Stimulated activated effector memory CD8-positive, alpha-beta T cell treated with anti-CD3 and anti-CD28 coated beads, Interleukin-12 subunit alpha, Interleukin-12 subunit beta, amount 100 ng/mL, for 72 hours (primary cell): Measurements from ENCODE around the gene BRPF1.
A peak's percentile ranks its signal among the peaks of the same experiment; 100 is the strongest.

ENCODE experiments used
- ATAC-seq: fragments of 150-1000 bp; cut with Tn5 transposase; 2 replicates; pipeline ENCODE4 v1.10.0; 2021
- DNase-seq, 2 donors: peaks; one replicate each; pipeline ENCODE4 v3.0.0; 2021 to 2022; ENCODE audit warnings: low spot score in 2 of 2
- H3K27ac Mint-ChIP-seq: one replicate; pipeline ENCODE4 v1.8.0; 2022; ENCODE audit warnings: mild to moderate bottlenecking, mixed read lengths
- H3K36me3 Mint-ChIP-seq: one replicate; pipeline ENCODE4 v1.8.0; 2022; ENCODE audit warnings: mild to moderate bottlenecking, mixed read lengths
- H3K4me1 Mint-ChIP-seq: one replicate; pipeline ENCODE4 v1.8.0; 2022; ENCODE audit warnings: mixed read lengths
- H3K4me3 Mint-ChIP-seq: one replicate; pipeline ENCODE4 v1.8.0; 2022; ENCODE audit warnings: mild to moderate bottlenecking, mixed read lengths
- H3K9me3 Mint-ChIP-seq: one replicate; pipeline ENCODE4 v1.8.0; 2022; ENCODE audit warnings: mixed read lengths

BRPF1 gene

DNA sequence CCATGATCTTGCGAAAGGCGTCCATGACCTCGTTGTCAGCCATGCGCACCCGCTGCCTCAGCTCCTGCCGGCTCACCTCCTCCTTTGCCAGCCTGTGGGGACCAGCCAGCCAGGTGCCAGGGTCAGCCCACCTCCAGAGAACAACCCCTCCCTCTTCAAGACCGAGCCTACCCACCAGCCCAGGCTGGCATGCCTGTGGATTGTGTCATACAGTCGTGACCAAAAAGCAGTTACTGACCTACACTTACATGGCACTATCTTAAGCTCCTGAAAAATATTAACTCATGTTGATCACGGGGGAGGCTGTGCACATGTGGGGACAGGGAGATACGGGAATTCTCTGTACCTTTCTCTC lies 48.9 kb downstream of the BRPF1 start:
- Mint-ChIP-seq H3K4me3 (peak overlapping the region; percentile 71), H3K36me3 (peaks cover 80% of the 10 kb centered on the region), H3K4me1 (peaks cover 73% of the 10 kb centered on the region), H3K9me3 (no peaks in the 10 kb centered on the region), H3K27ac (peak overlapping the region; percentile 99)
- peak; percentile 4 for ATAC-seq
- no peak for DNase-seq

DNA sequence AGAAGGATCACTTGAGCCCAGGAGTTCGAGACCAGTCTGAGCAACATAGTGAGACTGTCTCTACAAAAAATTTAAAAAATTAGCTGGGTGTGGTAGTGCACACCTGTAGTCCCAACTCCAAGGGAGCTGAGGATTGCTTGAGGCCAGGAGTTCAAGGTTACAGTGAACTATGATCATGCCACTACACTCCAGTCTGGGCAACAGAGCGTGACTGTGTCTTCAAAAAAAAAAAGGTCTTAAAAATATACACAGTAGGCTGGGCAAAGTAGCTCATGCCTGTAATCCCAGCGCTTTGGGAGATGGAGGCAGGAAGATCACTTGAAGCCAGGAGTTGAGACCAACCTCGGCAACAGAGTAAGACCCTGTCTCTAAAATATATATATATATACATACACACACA lies 49.4 kb downstream of the BRPF1 start:
- Mint-ChIP-seq H3K36me3 (peaks cover 85% of the 10 kb centered on the region), H3K27ac (peak overlapping the region; percentile 99), H3K4me3 (peak overlapping the region; percentile 71), H3K4me1 (peaks cover 73% of the 10 kb centered on the region), H3K9me3 (no peaks in the 10 kb centered on the region)
- ATAC-seq (no peak), DNase-seq (no peak)

DNA sequence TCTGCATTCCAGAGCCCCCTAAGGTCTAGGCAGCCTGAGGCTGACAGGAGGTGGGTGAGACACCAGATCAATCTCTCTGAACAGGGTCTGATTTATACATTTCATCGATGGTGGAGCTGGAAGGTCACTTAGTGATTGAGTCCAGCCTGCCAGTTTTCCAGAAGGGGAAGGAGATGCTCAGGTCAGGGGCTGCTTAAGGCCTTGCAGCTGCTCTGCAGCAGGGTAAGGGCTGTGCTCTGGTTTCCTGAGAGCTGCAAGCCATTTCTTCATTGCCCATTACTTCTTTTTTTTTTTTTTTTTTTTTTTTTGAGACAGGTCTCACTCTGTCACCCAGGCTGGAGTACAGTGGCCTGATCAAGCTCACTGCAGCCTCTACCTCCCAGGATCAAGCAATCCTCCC lies 50.0 kb downstream of the BRPF1 start:
- no peak for ATAC-seq
- H3K36me3 Mint-ChIP-seq = peaks cover 87% of the 10 kb centered on the region
- no peaks in the 10 kb centered on the region for H3K9me3 Mint-ChIP-seq
- no peak for DNase-seq
- peaks cover 67% of the 10 kb centered on the region for H3K4me1 Mint-ChIP-seq
- H3K27ac Mint-ChIP-seq = peak overlapping the region; percentile 99
- no peak overlapping the region for H3K4me3 Mint-ChIP-seq

DNA sequence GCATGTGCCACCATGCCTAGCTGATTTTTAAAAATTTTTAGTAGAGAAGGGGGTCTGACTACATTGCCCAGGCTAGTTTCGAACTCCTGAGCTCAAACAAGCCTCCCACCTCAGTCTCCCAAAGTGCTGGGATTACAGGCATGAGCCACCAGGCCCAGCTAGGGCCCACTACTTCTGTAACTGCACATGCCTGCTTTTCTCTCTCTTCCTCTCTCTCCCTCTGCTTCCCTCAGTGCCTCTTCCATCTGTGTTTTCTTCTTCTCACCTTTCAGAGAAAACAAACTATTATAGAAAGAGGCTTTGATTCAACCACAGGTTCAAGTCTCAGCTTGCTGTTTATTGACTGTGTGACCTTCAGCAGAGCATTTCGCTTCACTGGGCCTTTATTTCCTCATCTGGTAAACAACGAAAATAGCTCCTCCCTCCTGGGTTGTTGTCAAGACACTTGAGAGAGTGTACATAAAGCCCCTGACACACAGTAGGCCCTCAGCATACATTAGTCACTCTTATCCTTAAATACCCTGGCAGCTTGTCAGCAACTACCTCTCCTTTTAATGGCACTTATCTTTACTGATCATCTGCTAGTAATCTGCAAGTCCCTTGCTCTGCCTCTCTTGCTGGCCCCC lies 50.6 kb downstream of the BRPF1 start:
- H3K4me3 Mint-ChIP-seq = no peak overlapping the region
- ATAC-seq (no peak), DNase-seq (no peak)
- no peaks in the 10 kb centered on the region for H3K9me3 Mint-ChIP-seq
- peak overlapping the region; percentile 99 for H3K27ac Mint-ChIP-seq
- peaks cover 91% of the 10 kb centered on the region for H3K36me3 Mint-ChIP-seq
- H3K4me1 Mint-ChIP-seq = peaks cover 62% of the 10 kb centered on the region

DNA sequence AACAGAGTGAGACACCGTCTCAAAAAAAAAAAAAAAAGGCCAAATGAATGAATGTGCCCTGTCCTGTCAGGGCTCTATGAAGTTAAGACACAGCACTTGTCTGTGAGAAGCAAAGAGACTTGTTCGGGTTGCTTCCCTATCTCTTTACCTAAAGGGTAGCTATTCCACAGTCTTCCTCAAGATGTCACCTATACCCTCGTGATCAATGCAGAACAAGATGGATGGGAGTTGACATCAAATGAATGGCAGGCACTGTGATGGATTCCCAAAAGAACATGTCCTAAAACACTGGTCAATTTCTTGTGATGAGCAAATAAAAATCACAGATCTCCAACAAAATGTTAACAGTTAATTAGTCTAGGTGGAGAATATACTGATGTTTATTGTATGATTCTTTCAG lies 51.2 kb downstream of the BRPF1 start:
- Mint-ChIP-seq H3K27ac (peak overlapping the region; percentile 99), H3K4me1 (peaks cover 60% of the 10 kb centered on the region), H3K36me3 (peaks cover 97% of the 10 kb centered on the region), H3K9me3 (no peaks in the 10 kb centered on the region), H3K4me3 (no peak overlapping the region)
- DNase-seq (no peak), ATAC-seq (no peak)

DNA sequence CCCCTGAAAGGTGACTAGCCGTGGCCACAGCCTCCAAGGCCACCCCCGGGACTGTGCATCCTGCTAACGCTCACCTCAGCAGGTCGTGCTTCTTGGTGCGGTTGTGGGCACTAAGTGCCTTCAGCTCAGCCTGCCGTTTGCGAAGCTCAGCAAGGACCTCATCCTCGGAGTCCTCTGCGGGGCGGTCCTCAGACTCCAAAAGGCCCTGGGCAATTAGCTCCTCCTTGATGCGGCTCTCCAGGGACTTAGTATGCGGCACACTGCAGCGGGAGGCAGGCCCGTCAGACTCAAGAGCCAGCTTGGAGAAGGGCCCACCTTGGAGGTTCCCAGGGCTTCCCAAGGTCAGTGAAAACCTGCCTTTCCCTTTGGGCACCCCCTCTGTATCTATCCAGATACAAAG lies 52.4 kb downstream of the BRPF1 start:
- DNase-seq (no peak), ATAC-seq (no peak)
- Mint-ChIP-seq H3K36me3 (peaks cover 100% of the 10 kb centered on the region), H3K4me3 (no peak overlapping the region), H3K4me1 (peaks cover 52% of the 10 kb centered on the region), H3K27ac (no peak overlapping the region), H3K9me3 (no peaks in the 10 kb centered on the region)

DNA sequence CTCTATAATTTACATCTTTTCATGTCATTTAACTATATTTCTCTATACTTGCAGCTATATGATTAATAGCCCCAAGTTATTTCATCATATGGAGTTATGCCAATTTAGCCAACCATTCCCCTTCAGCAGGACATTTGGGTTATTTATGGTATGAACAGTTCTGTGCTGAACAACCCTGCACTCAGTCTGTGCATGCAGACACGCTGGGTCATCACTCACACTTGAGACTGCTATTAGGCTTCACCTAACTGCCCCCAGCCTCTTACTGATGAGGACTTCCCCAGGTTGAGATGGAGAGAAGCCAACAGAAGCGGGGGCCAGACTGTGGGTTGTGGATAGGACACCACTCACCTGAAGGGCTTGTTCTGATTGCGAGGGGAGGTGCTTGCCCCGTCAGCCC lies 53.4 kb downstream of the BRPF1 start:
- no peak for DNase-seq
- ATAC-seq = no peak
- Mint-ChIP-seq H3K36me3 (peaks cover 100% of the 10 kb centered on the region), H3K9me3 (no peaks in the 10 kb centered on the region), H3K27ac (peak overlapping the region; percentile 54), H3K4me3 (no peak overlapping the region), H3K4me1 (peaks cover 52% of the 10 kb centered on the region)

DNA sequence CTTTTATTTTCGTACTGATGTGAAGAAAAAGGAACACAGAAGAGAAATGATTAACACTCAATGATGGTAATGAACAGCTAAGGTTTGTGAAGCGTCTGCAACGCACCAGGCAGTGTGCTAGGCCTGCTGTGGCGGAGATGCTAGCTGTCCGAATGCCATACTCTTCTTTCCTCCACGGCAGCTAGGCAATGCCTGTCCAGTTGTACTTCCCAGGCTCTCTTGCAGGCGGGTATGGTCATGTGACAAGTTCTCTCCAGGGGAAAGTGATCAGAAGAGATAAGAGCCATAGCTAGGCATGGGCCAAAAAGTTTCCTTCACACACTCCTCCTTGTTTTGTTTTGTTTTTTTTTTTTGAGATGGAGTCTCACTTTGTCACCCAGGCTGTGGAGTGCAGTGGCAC lies 54.1 kb downstream of the BRPF1 start:
- peaks cover 100% of the 10 kb centered on the region for H3K36me3 Mint-ChIP-seq
- no peak overlapping the region for H3K4me3 Mint-ChIP-seq
- no peak for DNase-seq
- ATAC-seq = no peak
- H3K27ac Mint-ChIP-seq = peak overlapping the region; percentile 54
- H3K4me1 Mint-ChIP-seq = peaks cover 52% of the 10 kb centered on the region
- no peaks in the 10 kb centered on the region for H3K9me3 Mint-ChIP-seq

DNA sequence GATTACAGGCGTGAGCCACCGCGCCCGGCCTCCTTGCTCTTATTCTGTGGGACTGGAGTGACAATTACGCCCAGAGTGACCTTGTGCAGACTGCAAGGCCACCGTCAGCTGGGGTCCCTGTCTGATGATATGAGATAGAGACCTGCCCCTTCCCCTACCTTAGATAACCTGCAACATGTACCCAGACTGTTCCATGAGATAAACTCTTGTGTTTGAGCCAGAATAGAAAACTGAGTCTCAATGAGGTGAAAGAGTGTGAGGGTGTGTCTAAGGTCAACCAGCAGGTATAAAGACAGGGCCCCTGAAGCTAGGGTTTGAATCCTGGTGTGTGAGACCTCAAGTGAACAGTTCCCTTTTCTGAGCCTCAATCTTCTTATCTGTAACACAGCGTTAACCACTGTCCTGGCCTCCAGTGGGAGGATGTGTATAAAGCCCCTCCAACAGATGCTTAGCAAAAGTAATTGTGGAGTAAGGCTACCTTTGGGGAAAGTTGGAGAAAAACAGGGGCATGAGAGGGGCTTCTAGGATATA lies 54.7 kb downstream of the BRPF1 start:
- DNase-seq (no peak), ATAC-seq (no peak)
- H3K36me3 Mint-ChIP-seq = peaks cover 94% of the 10 kb centered on the region
- peaks cover 52% of the 10 kb centered on the region for H3K4me1 Mint-ChIP-seq
- H3K4me3 Mint-ChIP-seq = no peak overlapping the region
- H3K27ac Mint-ChIP-seq = peak overlapping the region; percentile 54
- no peaks in the 10 kb centered on the region for H3K9me3 Mint-ChIP-seq

DNA sequence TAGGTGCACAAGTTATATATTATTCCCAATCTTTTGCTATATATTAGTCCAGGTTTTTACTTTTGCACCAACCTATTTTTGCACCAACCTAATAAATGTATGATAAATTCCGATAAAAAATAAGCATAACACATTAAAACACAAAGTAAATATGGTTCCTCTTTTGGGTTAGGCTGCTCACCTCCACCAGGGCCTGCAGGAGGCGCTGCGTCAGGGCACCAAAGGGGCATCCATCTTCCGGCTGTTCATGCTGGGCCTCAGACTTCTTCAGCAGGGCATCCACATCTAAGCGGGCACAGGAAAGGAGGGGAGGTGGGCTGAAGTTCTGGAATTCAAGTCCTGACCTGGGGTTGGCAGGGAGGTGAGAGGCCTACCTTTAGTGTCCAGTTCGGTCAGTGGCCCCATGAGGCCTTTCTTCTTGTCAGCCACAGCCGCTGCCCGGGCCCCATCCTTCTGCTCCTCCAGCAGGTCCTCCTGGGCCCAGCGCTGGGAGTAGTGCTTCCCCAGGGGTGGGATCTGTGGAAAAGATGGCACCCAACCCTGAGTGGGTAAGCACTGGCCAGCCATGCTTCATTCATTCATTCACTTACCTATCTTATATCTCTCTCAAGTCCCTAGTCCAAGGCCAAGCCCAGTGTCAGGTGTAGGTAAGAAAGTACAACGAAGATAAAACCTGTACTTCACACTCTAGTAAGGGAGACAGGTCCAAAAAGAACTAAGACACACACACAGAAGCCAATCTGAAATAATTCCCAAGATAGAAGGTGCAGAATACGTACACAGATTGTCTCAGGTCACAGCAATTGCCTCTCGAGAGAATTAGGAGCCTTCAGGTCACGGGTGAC lies 55.5 kb downstream of the BRPF1 start:
- ATAC-seq (no peak), DNase-seq (no peak)
- Mint-ChIP-seq H3K4me1 (peaks cover 54% of the 10 kb centered on the region), H3K36me3 (peaks cover 93% of the 10 kb centered on the region), H3K4me3 (peak overlapping the region; percentile 8), H3K27ac (peak overlapping the region; percentile 51), H3K9me3 (no peaks in the 10 kb centered on the region)

DNA sequence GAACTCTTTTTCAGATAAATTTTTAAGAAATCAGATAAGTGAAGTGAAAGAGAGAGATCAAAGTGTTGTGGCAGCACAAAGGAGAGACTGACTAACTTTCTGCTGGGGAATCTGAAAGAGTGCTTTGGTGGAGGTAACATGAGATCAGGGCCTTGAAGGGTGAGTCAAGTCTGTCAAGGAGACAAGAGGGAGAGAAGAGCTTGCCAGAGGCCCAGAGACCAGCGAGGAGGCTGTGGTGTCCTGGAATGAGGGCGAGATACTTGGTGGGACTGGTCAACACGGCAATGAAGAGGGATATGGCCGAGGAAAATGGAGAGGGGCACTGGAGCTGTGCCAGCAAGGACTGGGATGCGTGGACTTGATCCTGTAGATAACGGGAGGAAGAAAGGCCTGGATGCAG lies 56.2 kb downstream of the BRPF1 start:
- Mint-ChIP-seq H3K4me1 (peaks cover 48% of the 10 kb centered on the region), H3K9me3 (no peaks in the 10 kb centered on the region), H3K27ac (peak overlapping the region; percentile 51), H3K36me3 (peaks cover 92% of the 10 kb centered on the region), H3K4me3 (peak overlapping the region; percentile 8)
- DNase-seq (no peak), ATAC-seq (no peak)

DNA sequence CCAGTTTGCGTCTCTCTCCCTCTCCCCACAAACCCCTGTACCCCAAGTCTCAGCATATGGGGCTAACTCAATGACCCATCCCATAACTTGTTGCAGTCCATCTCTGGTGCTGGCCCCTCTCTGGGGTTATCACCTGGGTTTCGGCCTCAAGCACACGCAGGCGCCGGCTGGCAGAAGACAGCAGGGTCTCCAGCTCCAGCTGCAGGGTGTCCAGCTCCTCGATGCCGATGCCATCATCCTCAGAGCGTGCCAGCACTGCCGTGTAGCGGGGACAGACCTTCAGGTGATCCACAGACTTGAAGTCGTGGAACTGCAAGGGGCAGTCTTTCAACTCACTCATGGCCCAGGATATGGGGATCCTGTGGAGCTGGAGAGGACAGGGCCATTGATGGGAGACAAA lies 59.6 kb downstream of the BRPF1 start:
- DNase-seq (no peak), ATAC-seq (no peak)
- Mint-ChIP-seq H3K36me3 (peaks cover 92% of the 10 kb centered on the region), H3K4me3 (peak overlapping the region; percentile 83), H3K4me1 (peaks cover 61% of the 10 kb centered on the region), H3K27ac (peak overlapping the region; percentile 100), H3K9me3 (no peaks in the 10 kb centered on the region)

DNA sequence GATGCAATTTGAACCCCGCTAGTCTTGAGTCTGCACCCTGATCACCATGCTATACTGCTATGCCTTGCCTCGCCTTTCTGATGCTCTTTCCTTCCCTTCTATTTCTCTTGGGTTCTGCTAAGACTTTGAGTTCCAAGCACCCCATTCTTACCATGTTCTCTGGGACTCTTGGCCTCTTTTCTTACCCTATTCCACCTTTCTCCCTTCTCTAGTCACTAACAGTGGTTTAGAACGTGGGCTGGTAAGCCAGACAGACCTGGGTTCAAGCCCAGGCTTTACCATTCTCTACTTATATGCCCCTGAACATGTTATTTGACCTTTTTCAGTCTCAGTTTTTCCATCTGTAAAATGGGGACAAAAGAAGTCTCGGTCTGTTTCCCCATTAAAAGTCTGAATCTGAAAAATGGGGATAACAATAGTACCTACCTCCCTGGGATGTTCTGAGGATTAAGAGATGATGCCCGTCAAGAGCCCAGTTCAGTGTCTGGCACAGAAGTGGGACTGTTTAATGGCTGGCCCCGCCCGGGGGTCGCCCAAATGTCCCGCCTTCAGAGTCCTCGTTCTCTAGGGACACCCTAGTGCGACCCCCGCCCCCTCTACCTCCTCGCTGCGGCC lies 60.4 kb downstream of the BRPF1 start:
- Mint-ChIP-seq H3K4me3 (peak overlapping the region; percentile 83), H3K36me3 (peaks cover 92% of the 10 kb centered on the region), H3K4me1 (peaks cover 62% of the 10 kb centered on the region), H3K27ac (peak overlapping the region; percentile 100), H3K9me3 (no peaks in the 10 kb centered on the region)
- DNase-seq (no peak), ATAC-seq (no peak)

DNA sequence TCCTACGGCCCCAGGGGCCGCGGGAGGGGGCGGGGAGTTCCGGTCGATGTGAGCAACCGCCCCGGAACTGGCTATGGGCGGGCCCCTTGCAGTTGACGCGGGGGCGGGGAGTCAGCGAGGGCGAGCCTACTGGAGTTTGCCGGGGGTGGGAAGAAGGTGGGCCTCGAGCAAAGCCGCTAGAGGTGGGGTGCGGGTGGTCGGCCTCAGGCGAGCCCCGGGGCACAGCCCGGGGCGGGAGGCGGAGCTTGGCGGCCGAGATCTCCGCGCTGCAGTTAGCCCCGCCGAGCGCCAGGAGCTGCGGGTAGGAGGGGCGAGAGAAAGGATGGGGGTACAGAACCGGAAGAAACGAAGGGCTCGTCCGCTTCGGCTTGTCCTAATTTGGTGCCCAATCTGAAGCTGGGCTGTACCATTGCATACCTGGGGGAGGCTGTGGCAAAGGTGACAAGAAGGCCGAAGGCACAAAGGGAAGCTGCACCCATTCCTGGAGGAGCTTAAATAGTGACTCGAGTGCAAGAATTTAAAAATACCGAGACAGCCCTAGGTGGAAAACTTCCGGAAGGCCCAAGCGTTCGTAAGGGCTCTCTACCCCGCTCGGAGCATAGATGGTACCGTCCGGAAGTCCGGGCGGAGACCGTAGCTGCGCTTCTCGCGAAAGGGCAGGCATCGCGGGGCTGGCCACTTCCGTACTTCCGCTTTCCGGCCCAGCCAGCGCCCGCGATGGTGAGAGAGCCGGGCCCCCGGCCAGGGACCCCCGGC lies 61.0 kb downstream of the BRPF1 start, which contains the start of the genes ARPC4 and TADA3:
Gene ARPC4, plus strand, starts transcription at position 678 of the 756 bp plus-strand sequence. Its CDS starts 40 bp downstream, at position 718.
Gene TADA3, minus strand, starts transcription at position 69 of the 756 bp plus-strand sequence. CDS start 1,007 bp downstream, outside the sequence.
- Mint-ChIP-seq H3K4me1 (peaks cover 65% of the 10 kb centered on the region), H3K27ac (peak within 1 kb of the TSS; percentile 100), H3K36me3 (peaks cover 92% of the 10 kb centered on the region), H3K9me3 (no peaks in the 10 kb centered on the region), H3K4me3 (peak within 1 kb of the TSS; percentile 83)
- peak; percentile 92 for ATAC-seq
- DNase-seq = peak; percentile 83 to 98
